ENCODE measurements around the gene AEBP1. TPM values are rescaled to one million over a fixed set of nuclear protein-coding genes. Genes with fewer than 3 reads are reported as not detected.
A peak's percentile ranks its signal among the peaks of the same experiment; 100 is the strongest.

AEBP1 gene
- polyA plus RNA-seq, 2 donors, result 8.8 to 19.9 TPM

- H3K9me3 ChIP-seq (ENCODE audit: control insufficient read depth in 2 of 2, insufficient read depth in 1 of 2, low read depth in 1 of 2, low read length in 1 of 2), result no peaks in the 10 kb centered on the region
- no peak overlapping the region for H3K4me3 ChIP-seq (ENCODE audit: low read depth in 1 of 2, low read length in 2 of 2)
- H3K4me1 ChIP-seq (ENCODE audit: control insufficient read depth in 2 of 2, insufficient read depth in 2 of 2, low read length in 1 of 2), result peaks cover 15 to 19% of the 10 kb centered on the region in 2 donors
- WGBS, 2 donors, result 73 to 76% methylated on average over 8 of the region's 8 CpGs
- no peaks in the 10 kb centered on the region for H3K36me3 ChIP-seq (ENCODE audit: control insufficient read depth in 2 of 2, insufficient read depth in 2 of 2, low read length in 1 of 2)
- H3K27me3 ChIP-seq (ENCODE audit: control insufficient read depth in 1 of 2, insufficient read depth in 2 of 2, low read length in 2 of 2), result no peaks in the 10 kb centered on the region
- H3K27ac ChIP-seq (ENCODE audit: low read depth in 2 of 2, low read length in 1 of 2), result peak overlapping the region; percentile 22 to 69
Measured at GRCh38 chr7:44102846-44103565, 1.1 kb upstream of the AEBP1 start.

GRCh38 chr7:44103566-44103922, 601 bp upstream of the AEBP1 start:
- no peak overlapping the region for H3K4me3 ChIP-seq (ENCODE audit: low read depth in 1 of 2, low read length in 2 of 2)
- WGBS, 2 donors, result 69 to 83% methylated on average over 8 of the region's 8 CpGs

GRCh38 chr7:44104860-44105771, 971 bp downstream of the AEBP1 start:
- H3K4me1 ChIP-seq (ENCODE audit: control insufficient read depth in 2 of 2, insufficient read depth in 2 of 2, low read length in 1 of 2), result peaks cover 15 to 19% of the 10 kb centered on the region in 2 donors
- WGBS, 2 donors, result 36 to 39% methylated on average over 28 of the region's 28 CpGs
- H3K36me3 ChIP-seq (ENCODE audit: control insufficient read depth in 2 of 2, insufficient read depth in 2 of 2, low read length in 1 of 2), result peaks cover 0 to 5% of the 10 kb centered on the region in 2 donors
- peak overlapping the region; percentile 50 to 70 for H3K27ac ChIP-seq (ENCODE audit: low read depth in 2 of 2, low read length in 1 of 2)
- peak overlapping the region; percentile 13 to 40 for H3K4me3 ChIP-seq (ENCODE audit: low read depth in 1 of 2, low read length in 2 of 2)
- H3K27me3 ChIP-seq (ENCODE audit: control insufficient read depth in 1 of 2, insufficient read depth in 2 of 2, low read length in 2 of 2), result no peaks in the 10 kb centered on the region
- H3K9me3 ChIP-seq (ENCODE audit: control insufficient read depth in 2 of 2, insufficient read depth in 1 of 2, low read depth in 1 of 2, low read length in 1 of 2), result no peaks in the 10 kb centered on the region

More at GRCh38 chr7:44103566-44103922, 601 bp upstream of the AEBP1 start:
- no peaks in the 10 kb centered on the region for H3K9me3 ChIP-seq (ENCODE audit: control insufficient read depth in 2 of 2, insufficient read depth in 1 of 2, low read depth in 1 of 2, low read length in 1 of 2)
- H3K4me1 ChIP-seq (ENCODE audit: control insufficient read depth in 2 of 2, insufficient read depth in 2 of 2, low read length in 1 of 2), result peaks cover 15 to 19% of the 10 kb centered on the region in 2 donors
- H3K36me3 ChIP-seq (ENCODE audit: control insufficient read depth in 2 of 2, insufficient read depth in 2 of 2, low read length in 1 of 2), result no peaks in the 10 kb centered on the region
- peak overlapping the region; percentile 50 to 54 for H3K27ac ChIP-seq (ENCODE audit: low read depth in 2 of 2, low read length in 1 of 2)
- no peaks in the 10 kb centered on the region for H3K27me3 ChIP-seq (ENCODE audit: control insufficient read depth in 1 of 2, insufficient read depth in 2 of 2, low read length in 2 of 2)

- no peaks in the 10 kb centered on the region for H3K27me3 ChIP-seq (ENCODE audit: control insufficient read depth in 1 of 2, insufficient read depth in 2 of 2, low read length in 2 of 2)
- H3K4me3 ChIP-seq (ENCODE audit: low read depth in 1 of 2, low read length in 2 of 2), result no peak overlapping the region
- peaks cover 0 to 9% of the 10 kb centered on the region in 2 donors for H3K36me3 ChIP-seq (ENCODE audit: control insufficient read depth in 2 of 2, insufficient read depth in 2 of 2, low read length in 1 of 2)
- peaks cover 19 to 20% of the 10 kb centered on the region in 2 donors for H3K4me1 ChIP-seq (ENCODE audit: control insufficient read depth in 2 of 2, insufficient read depth in 2 of 2, low read length in 1 of 2)
- no peaks in the 10 kb centered on the region for H3K9me3 ChIP-seq (ENCODE audit: control insufficient read depth in 2 of 2, insufficient read depth in 1 of 2, low read depth in 1 of 2, low read length in 1 of 2)
- peak overlapping the region; percentile 50 to 66 for H3K27ac ChIP-seq (ENCODE audit: low read depth in 2 of 2, low read length in 1 of 2)
- 77 to 81% methylated on average over 2 of the region's 2 CpGs for WGBS, 2 donors
Measured at GRCh38 chr7:44105832-44106231, 1.7 kb downstream of the AEBP1 start.

GRCh38 chr7:44106311-44107065, 2.3 kb downstream of the AEBP1 start:
- Histone ChIP-seq H3K27ac (ENCODE audit: low read depth in 2 of 2, low read length in 1 of 2) (peak overlapping the region; percentile 5 to 50), H3K27me3 (ENCODE audit: control insufficient read depth in 1 of 2, insufficient read depth in 2 of 2, low read length in 2 of 2) (no peaks in the 10 kb centered on the region), H3K9me3 (ENCODE audit: control insufficient read depth in 2 of 2, insufficient read depth in 1 of 2, low read depth in 1 of 2, low read length in 1 of 2) (no peaks in the 10 kb centered on the region), H3K4me3 (ENCODE audit: low read depth in 1 of 2, low read length in 2 of 2) (no peak overlapping the region), H3K4me1 (ENCODE audit: control insufficient read depth in 2 of 2, insufficient read depth in 2 of 2, low read length in 1 of 2) (peaks cover 20 to 23% of the 10 kb centered on the region in 2 donors), H3K36me3 (ENCODE audit: control insufficient read depth in 2 of 2, insufficient read depth in 2 of 2, low read length in 1 of 2) (peaks cover 0 to 12% of the 10 kb centered on the region in 2 donors)
- WGBS, 2 donors, result 86% methylated on average over 10 of the region's 10 CpGs

GRCh38 chr7:44107116-44107960, 3.2 kb downstream of the AEBP1 start:
- H3K4me1 ChIP-seq (ENCODE audit: control insufficient read depth in 2 of 2, insufficient read depth in 2 of 2, low read length in 1 of 2), result peaks cover 19 to 20% of the 10 kb centered on the region in 2 donors
- peaks cover 0 to 14% of the 10 kb centered on the region in 2 donors for H3K36me3 ChIP-seq (ENCODE audit: control insufficient read depth in 2 of 2, insufficient read depth in 2 of 2, low read length in 1 of 2)
- H3K27me3 ChIP-seq (ENCODE audit: control insufficient read depth in 1 of 2, insufficient read depth in 2 of 2, low read length in 2 of 2), result no peaks in the 10 kb centered on the region
- H3K27ac ChIP-seq (ENCODE audit: low read depth in 2 of 2, low read length in 1 of 2), result peak overlapping the region; percentile 14 to 47
- H3K9me3 ChIP-seq (ENCODE audit: control insufficient read depth in 2 of 2, insufficient read depth in 1 of 2, low read depth in 1 of 2, low read length in 1 of 2), result no peaks in the 10 kb centered on the region
- 91 to 93% methylated on average over 18 of the region's 18 CpGs for WGBS, 2 donors
- H3K4me3 ChIP-seq (ENCODE audit: low read depth in 1 of 2, low read length in 2 of 2), result no peak overlapping the region

GRCh38 chr7:44107961-44108767, 4.0 kb downstream of the AEBP1 start:
- 84% methylated on average over 21 of the region's 21 CpGs for WGBS, 2 donors
- Histone ChIP-seq H3K4me3 (ENCODE audit: low read depth in 1 of 2, low read length in 2 of 2) (no peak overlapping the region), H3K27me3 (ENCODE audit: control insufficient read depth in 1 of 2, insufficient read depth in 2 of 2, low read length in 2 of 2) (no peaks in the 10 kb centered on the region), H3K4me1 (ENCODE audit: control insufficient read depth in 2 of 2, insufficient read depth in 2 of 2, low read length in 1 of 2) (peaks cover 14 to 19% of the 10 kb centered on the region in 2 donors), H3K27ac (ENCODE audit: low read depth in 2 of 2, low read length in 1 of 2) (no peak overlapping the region), H3K36me3 (ENCODE audit: control insufficient read depth in 2 of 2, insufficient read depth in 2 of 2, low read length in 1 of 2) (peaks cover 0 to 14% of the 10 kb centered on the region in 2 donors), H3K9me3 (ENCODE audit: control insufficient read depth in 2 of 2, insufficient read depth in 1 of 2, low read depth in 1 of 2, low read length in 1 of 2) (no peaks in the 10 kb centered on the region)

Measured in esophagus (tissue), 2 donors.